ENCODE data around the gene TMTC3.

The TMTC3 gene

DNA sequence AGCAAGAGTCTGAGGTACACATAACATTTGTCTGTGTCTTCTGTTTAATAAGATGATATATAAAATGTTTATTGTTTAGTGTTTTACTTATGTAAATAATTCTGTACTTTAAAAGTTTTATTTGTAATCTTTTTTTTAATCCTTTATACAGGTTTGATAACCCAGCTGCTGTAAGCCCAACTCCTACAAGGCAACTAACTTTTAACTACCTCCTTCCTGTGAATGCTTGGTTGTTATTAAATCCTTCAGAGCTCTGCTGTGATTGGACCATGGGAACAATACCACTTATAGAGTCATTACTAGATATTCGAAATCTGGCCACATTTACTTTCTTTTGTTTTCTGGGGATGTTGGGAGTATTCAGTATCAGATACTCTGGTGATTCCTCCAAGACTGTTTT is 24.1 kb downstream of the TMTC3 start:
- CTCF ChIA-PET, result no interaction called here

DNA sequence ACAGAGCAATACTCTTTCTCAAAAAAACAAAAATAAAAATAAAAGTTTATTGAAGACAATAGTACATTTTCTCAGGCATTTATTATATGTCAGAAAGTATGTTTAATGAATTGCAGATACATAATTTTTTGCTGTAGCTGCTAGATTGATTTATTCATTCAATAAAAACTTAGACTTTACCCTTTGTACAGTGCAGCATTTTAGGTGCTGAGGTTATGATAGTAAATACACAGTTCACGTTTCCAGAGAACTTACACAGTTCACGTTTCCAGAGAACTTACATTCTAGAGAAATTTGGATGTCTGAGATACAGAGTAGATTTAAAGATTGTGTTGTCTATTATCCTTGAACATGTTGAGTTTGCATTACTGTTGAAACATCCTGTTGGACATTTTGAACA is 25.3 kb downstream of the TMTC3 start:
- CTCF ChIA-PET, result no interaction called here

More for the DNA sequence above, 24.1 kb downstream of the TMTC3 start:
- no peaks in the 10 kb centered on the region for H3K9me3 ChIP-seq (ENCODE audit: control insufficient read depth, insufficient read depth, low read depth, low read length)
- no peak for TF ChIP-seq ZNF112 (tag by site-specific recombination; IDR thresholded peaks at IDR 0.05)
- no peak for TF ChIP-seq HOXC10 (CRISPR knock-in tag; IDR thresholded peaks at IDR 0.05)
- TF ChIP-seq SP3 (tag by site-specific recombination; IDR thresholded peaks at IDR 0.05), result no peak
- TF ChIP-seq ZNF302 (tag by site-specific recombination; IDR thresholded peaks at IDR 0.05; ENCODE audit: low read depth), result no peak
- TF ChIP-seq ZNF664 (tag by site-specific recombination; IDR thresholded peaks at IDR 0.05), result no peak
- TF ChIP-seq ZBTB20 (tag by site-specific recombination; IDR thresholded peaks at IDR 0.05), result no peak
- TF ChIP-seq ZNF501 (tag by site-specific recombination; IDR thresholded peaks at IDR 0.05), result no peak
- no peak for TF ChIP-seq ZBTB21 (tag by site-specific recombination; IDR thresholded peaks at IDR 0.05)
- TF ChIP-seq ZSCAN5A (tag by site-specific recombination; IDR thresholded peaks at IDR 0.05), result no peak
- TF ChIP-seq GLIS1 (tag by site-specific recombination; IDR thresholded peaks at IDR 0.05), result no peak
- no peak for TF ChIP-seq ZBTB11 (tag by site-specific recombination; conservative IDR thresholded peaks at IDR 0.05; ENCODE audit: low read depth)
- no peak for TF ChIP-seq ZNF544 (tag by site-specific recombination; IDR thresholded peaks at IDR 0.05)
- no peak for TF ChIP-seq ZNF624 (tag by site-specific recombination; IDR thresholded peaks at IDR 0.05)
- no peak for TF ChIP-seq ZNF610 (tag by site-specific recombination; IDR thresholded peaks at IDR 0.05; ENCODE audit: borderline replicate concordance)
- TF ChIP-seq ZNF274 (IDR thresholded peaks at IDR 0.05; ENCODE audit: low read length), result no peak
- no peak for TF ChIP-seq ZNF274 (tag by site-specific recombination; IDR thresholded peaks at IDR 0.05; ENCODE audit: borderline replicate concordance)
- TF ChIP-seq ZNF26 (tag by site-specific recombination; IDR thresholded peaks at IDR 0.05), result no peak
- TF ChIP-seq ZBTB48 (tag by site-specific recombination; IDR thresholded peaks at IDR 0.05), result no peak
- no peak overlapping the region for H3K27ac ChIP-seq (ENCODE audit: extremely low read depth, low read depth, low read length)
- peaks cover 35 to 45% of the 10 kb centered on the region in 2 experiments for H3K36me3 ChIP-seq (ENCODE audit: control insufficient read depth in 2 of 2, insufficient read depth in 1 of 2, low read length in 2 of 2)
- no peaks in the 10 kb centered on the region for H3K4me1 ChIP-seq (ENCODE audit: control insufficient read depth, insufficient read depth, low read length)
- H3K4me3 ChIP-seq (ENCODE audit: low read depth, low read length), result no peak overlapping the region
- POLR2A ChIA-PET, result no interaction called here

More for the DNA sequence above, 25.3 kb downstream of the TMTC3 start:
- H3K4me3 ChIP-seq (ENCODE audit: low read depth, low read length), result no peak overlapping the region
- H3K27ac ChIP-seq (ENCODE audit: extremely low read depth, low read depth, low read length), result no peak overlapping the region
- peaks cover 34 to 50% of the 10 kb centered on the region in 2 experiments for H3K36me3 ChIP-seq (ENCODE audit: control insufficient read depth in 2 of 2, insufficient read depth in 1 of 2, low read length in 2 of 2)
- no peaks in the 10 kb centered on the region for H3K9me3 ChIP-seq (ENCODE audit: control insufficient read depth, insufficient read depth, low read depth, low read length)
- TF ChIP-seq ZBTB6 (tag by site-specific recombination; IDR thresholded peaks at IDR 0.05), result no peak
- no peak for TF ChIP-seq ZNF514 (tag by site-specific recombination; IDR thresholded peaks at IDR 0.05)
- H3K4me1 ChIP-seq (ENCODE audit: control insufficient read depth, insufficient read depth, low read length), result no peaks in the 10 kb centered on the region
- POLR2A ChIA-PET, result no interaction called here
